GM12892 (cell line): ENCODE measurements around the gene ZNF845.

ENCODE experiments used
- POLR2A ChIP-seq: IDR thresholded peaks from 2 replicates; pipeline ENCODE4 v1.6.1; 2011; ENCODE audit warnings: low read depth, low read length, control low read depth
- POLR2AphosphoS5 ChIP-seq: IDR thresholded peaks from 2 replicates; pipeline ENCODE4 v1.6.1; 2011; ENCODE audit warnings: low read depth, low read length, control low read depth
- TAF1 ChIP-seq: IDR thresholded peaks from 2 replicates; pipeline ENCODE4 v1.6.1; 2011; ENCODE audit warnings: low read depth, mild to moderate bottlenecking, control low read depth, low read length, borderline replicate concordance

GRCh38 chr19:53372196-53372595, 38.6 kb downstream of the ZNF845 start:
- TF ChIP-seq POLR2AphosphoS5, result no peak
- no peak for TF ChIP-seq POLR2A
- TF ChIP-seq TAF1, result no peak
